Activated CD4-positive, alpha-beta T cell treated with anti-CD3 and anti-CD28 coated beads, Interleukin-2, amount 10 ng/mL, durations not matched to agents 7 days and 5 days (primary cell): Measurements from ENCODE around the gene ZNF292. TPM values are rescaled to one million over a fixed set of nuclear protein-coding genes. Genes with fewer than 3 reads are reported as not detected.
"Not testable (repeated sequence)": the region's sequence is repeated elsewhere in the genome, so short reads cannot be mapped to it uniquely, and the experiment has no call there.

Experiments
- CTCF ChIA-PET: fragments of 350-600 bp; sonication (Branson Sonifier 250); formaldehyde crosslinking; loops from one replicate; lab custom pipeline; 2021; ENCODE audit warnings: antibody characterized with exemption; lab: Charles Lee
- POLR2A ChIA-PET: fragments of 350-600 bp; sonication (Branson Sonifier 250); formaldehyde crosslinking; loops from one replicate; lab custom pipeline; 2021; ENCODE audit warnings: antibody characterized with exemption; lab: Charles Lee
- DNase-seq: peaks from one replicate; pipeline ENCODE4 v3.0.0-alpha.2; 2020
- H3K27ac Mint-ChIP-seq: one replicate; pipeline ENCODE4 v1.8.0; 2021; ENCODE audit warnings: mild to moderate bottlenecking, moderate library complexity, mixed read lengths
- H3K27me3 Mint-ChIP-seq: one replicate; pipeline ENCODE4 v1.8.0; 2021; ENCODE audit warnings: mixed read lengths
- H3K36me3 Mint-ChIP-seq: one replicate; pipeline ENCODE4 v1.8.0; 2021; ENCODE audit warnings: low read depth, mixed read lengths
- H3K4me1 Mint-ChIP-seq: one replicate; pipeline ENCODE4 v1.8.0; 2021; ENCODE audit warnings: mixed read lengths
- H3K4me3 Mint-ChIP-seq: one replicate; pipeline ENCODE4 v1.8.0; 2021; ENCODE audit warnings: mild to moderate bottlenecking, moderate library complexity, mixed read lengths
- H3K9me3 Mint-ChIP-seq: one replicate; pipeline ENCODE4 v1.8.0; 2021; ENCODE audit warnings: mixed read lengths
- total RNA-seq, 2 experiments: library from RNA; stranded (reverse); gene quantifications; one replicate each; pipeline ENCODE4 v1.2.3, GENCODE V29; 2021

ZNF292 gene
- total RNA-seq, 2 experiments from 2014 or later: 51.5 to 56.0 TPM

GRCh38 chr6:87146363-87146762 lies 9.0 kb upstream of the ZNF292 start:
- Mint-ChIP-seq H3K4me1 (peaks cover under 1% of the 10 kb centered on the region), H3K9me3 (no peaks in the 10 kb centered on the region), H3K27ac (no peak overlapping the region), H3K27me3 (peaks cover 45% of the 10 kb centered on the region), H3K4me3 (no peak overlapping the region), H3K36me3 (no peaks in the 10 kb centered on the region)
- CTCF ChIA-PET: interaction anchor here (0.9 to 1.7 kb wide), 2 partner anchors 16 kb away, joined by 3 to 4 read pairs; no protein-coding TSS in a partner anchor
- DNase-seq: no peak
- POLR2A ChIA-PET: interaction anchor here (0.5 kb wide), 1 partner anchor 1940 kb away, joined by 6 read pairs; no protein-coding TSS in a partner anchor

GRCh38 chr6:87150406-87150805 lies 5.0 kb upstream of the ZNF292 start:
- peak overlapping the region; percentile 66 for H3K27ac Mint-ChIP-seq
- peaks cover 15% of the 10 kb centered on the region for H3K27me3 Mint-ChIP-seq
- no peak overlapping the region for H3K4me3 Mint-ChIP-seq
- CTCF ChIA-PET: no interaction called here
- H3K4me1 Mint-ChIP-seq: peaks cover 29% of the 10 kb centered on the region
- POLR2A ChIA-PET: no interaction called here
- H3K36me3 Mint-ChIP-seq: peaks cover 1% of the 10 kb centered on the region
- H3K9me3 Mint-ChIP-seq: no peaks in the 10 kb centered on the region
- no peak for DNase-seq

- CTCF ChIA-PET: no interaction called here
- H3K36me3 Mint-ChIP-seq: peaks cover 4% of the 10 kb centered on the region
- H3K27me3 Mint-ChIP-seq: peaks cover 6% of the 10 kb centered on the region
- DNase-seq: no peak
- POLR2A ChIA-PET: no interaction called here
- H3K4me1 Mint-ChIP-seq: peaks cover 29% of the 10 kb centered on the region
- peak overlapping the region; percentile 98 for H3K27ac Mint-ChIP-seq
- H3K9me3 Mint-ChIP-seq: no peaks in the 10 kb centered on the region
- peak overlapping the region; percentile 82 for H3K4me3 Mint-ChIP-seq
Measured at GRCh38 chr6:87151471-87151780, 3.9 kb upstream of the ZNF292 start.

- ChIA-PET POLR2A (no interaction called here), CTCF (interaction anchor here (1.1 to 2.2 kb wide), 2 partner anchors 12 to 81 kb away, joined by 3 to 5 read pairs; no protein-coding TSS in a partner anchor)
- Mint-ChIP-seq H3K36me3 (peaks cover 8% of the 10 kb centered on the region), H3K4me3 (peak overlapping the region; percentile 82), H3K9me3 (no peaks in the 10 kb centered on the region), H3K4me1 (peaks cover 34% of the 10 kb centered on the region), H3K27ac (peak overlapping the region; percentile 98), H3K27me3 (peaks cover 5% of the 10 kb centered on the region)
- peak; percentile 68 for DNase-seq
Measured at GRCh38 chr6:87151781-87152525, 3.4 kb upstream of the ZNF292 start.

GRCh38 chr6:87152526-87152955 lies 2.8 kb upstream of the ZNF292 start:
- Mint-ChIP-seq H3K9me3 (no peaks in the 10 kb centered on the region), H3K4me3 (peak overlapping the region; percentile 82), H3K36me3 (peaks cover 10% of the 10 kb centered on the region), H3K27ac (peak overlapping the region; percentile 98), H3K27me3 (peaks cover 3% of the 10 kb centered on the region), H3K4me1 (peaks cover 35% of the 10 kb centered on the region)
- DNase-seq: no peak
- POLR2A ChIA-PET: no interaction called here
- CTCF ChIA-PET: interaction anchor here (0.6 to 2.2 kb wide), 3 partner anchors 11 to 81 kb away, joined by 3 to 7 read pairs (median 5); no protein-coding TSS in a partner anchor

GRCh38 chr6:87154641-87154992 lies 748 bp upstream of the ZNF292 start:
- Mint-ChIP-seq H3K9me3 (no peaks in the 10 kb centered on the region), H3K27me3 (no peaks in the 10 kb centered on the region), H3K4me3 (peak overlapping the region; percentile 82), H3K36me3 (peaks cover 16% of the 10 kb centered on the region), H3K27ac (peak overlapping the region; percentile 98), H3K4me1 (peaks cover 48% of the 10 kb centered on the region)
- DNase-seq: no peak
- ChIA-PET CTCF (no interaction called here), POLR2A (no interaction called here)

- no peaks in the 10 kb centered on the region for H3K27me3 Mint-ChIP-seq
- ChIA-PET CTCF (interaction anchor here (0.9 to 2.0 kb wide), 2 partner anchors 16 to 484 kb away, joined by 4 to 8 read pairs; no protein-coding TSS in a partner anchor), POLR2A (interaction anchor here (0.5 to 0.6 kb wide), 2 partner anchors 83 to 121 kb away, joined by 3 read pairs; no protein-coding TSS in a partner anchor)
- H3K9me3 Mint-ChIP-seq: no peaks in the 10 kb centered on the region
- peaks cover 16% of the 10 kb centered on the region for H3K36me3 Mint-ChIP-seq
- peak overlapping the region; percentile 98 for H3K27ac Mint-ChIP-seq
- peaks cover 56% of the 10 kb centered on the region for H3K4me1 Mint-ChIP-seq
- H3K4me3 Mint-ChIP-seq: peak overlapping the region; percentile 82
- DNase-seq: peak; percentile 56
Measured at GRCh38 chr6:87155842-87156815, 764 bp downstream of the ZNF292 start.

GRCh38 chr6:87157596-87157995 lies 2.2 kb downstream of the ZNF292 start:
- H3K9me3 Mint-ChIP-seq, H3K27me3 Mint-ChIP-seq, DNase-seq, CTCF ChIA-PET, POLR2A ChIA-PET, H3K27ac Mint-ChIP-seq: not testable (repeated sequence)
- Mint-ChIP-seq H3K4me1 (peaks cover 57% of the 10 kb centered on the region), H3K36me3 (peaks cover 17% of the 10 kb centered on the region), H3K4me3 (peak overlapping the region; percentile 38)

- H3K27me3 Mint-ChIP-seq: no peaks in the 10 kb centered on the region
- ChIA-PET POLR2A (no interaction called here), CTCF (interaction anchor here (1.5 kb wide), 1 partner anchor 21 kb away, joined by 3 read pairs; no protein-coding TSS in a partner anchor)
- H3K4me1 Mint-ChIP-seq: peaks cover 66% of the 10 kb centered on the region
- H3K36me3 Mint-ChIP-seq: peaks cover 24% of the 10 kb centered on the region
- no peaks in the 10 kb centered on the region for H3K9me3 Mint-ChIP-seq
- DNase-seq: no peak
- no peak overlapping the region for H3K27ac Mint-ChIP-seq
- H3K4me3 Mint-ChIP-seq: no peak overlapping the region
Measured at GRCh38 chr6:87161299-87161698, 5.9 kb downstream of the ZNF292 start.

GRCh38 chr6:87164004-87164403 lies 8.6 kb downstream of the ZNF292 start:
- ChIA-PET POLR2A (no interaction called here), CTCF (interaction anchor here (0.7 kb wide), 1 partner anchor 11 kb away, joined by 7 read pairs; no protein-coding TSS in a partner anchor)
- Mint-ChIP-seq H3K4me1 (peaks cover 60% of the 10 kb centered on the region), H3K36me3 (peaks cover 15% of the 10 kb centered on the region), H3K27me3 (no peaks in the 10 kb centered on the region), H3K27ac (no peak overlapping the region), H3K4me3 (no peak overlapping the region), H3K9me3 (no peaks in the 10 kb centered on the region)
- DNase-seq: no peak

- Mint-ChIP-seq H3K36me3 (peaks cover 16% of the 10 kb centered on the region), H3K27ac (no peak overlapping the region), H3K4me1 (peaks cover 61% of the 10 kb centered on the region), H3K4me3 (no peak overlapping the region), H3K27me3 (no peaks in the 10 kb centered on the region), H3K9me3 (no peaks in the 10 kb centered on the region)
- POLR2A ChIA-PET: no interaction called here
- DNase-seq: no peak
- CTCF ChIA-PET: no interaction called here
Measured at GRCh38 chr6:87164506-87164905, 9.1 kb downstream of the ZNF292 start.

GRCh38 chr6:87165185-87165584 lies 9.8 kb downstream of the ZNF292 start:
- H3K9me3 Mint-ChIP-seq: no peaks in the 10 kb centered on the region
- CTCF ChIA-PET: interaction anchor here (0.9 kb wide), 1 partner anchor 49 kb away, joined by 3 read pairs; no protein-coding TSS in a partner anchor
- no peak for DNase-seq
- peaks cover 58% of the 10 kb centered on the region for H3K4me1 Mint-ChIP-seq
- POLR2A ChIA-PET: no interaction called here
- no peak overlapping the region for H3K4me3 Mint-ChIP-seq
- no peaks in the 10 kb centered on the region for H3K27me3 Mint-ChIP-seq
- peaks cover 16% of the 10 kb centered on the region for H3K36me3 Mint-ChIP-seq
- no peak overlapping the region for H3K27ac Mint-ChIP-seq
